Cardiac muscle cell (in vitro differentiated cells and primary cell): ENCODE measurements around the gene NTNG2. TPM values are rescaled to one million over a fixed set of nuclear protein-coding genes. Genes with fewer than 3 reads are reported as not detected.

Experiments
- DNase-seq, 2 donors: peaks; one replicate each; pipeline versions ENCODE4 v3.0.0 to v3.0.0-alpha.2; 2010 to 2017; ENCODE audit warnings: low read depth in 1 of 2, low spot score in 1 of 2
- H3K27ac ChIP-seq: fragments of 200-600 bp; sonication (generic); 2 replicates; pipeline ENCODE4 v1.5.1; 2016
- H3K27me3 ChIP-seq: fragments of 200-600 bp; sonication (generic); 2 replicates; pipeline ENCODE4 v1.6.0; 2016; ENCODE audit warnings: control low read depth
- H3K36me3 ChIP-seq: fragments of 200-600 bp; sonication (generic); 2 replicates; pipeline ENCODE4 v1.5.1; 2016; ENCODE audit warnings: control low read depth
- H3K4me1 ChIP-seq: fragments of 200-600 bp; sonication (generic); 2 replicates; pipeline ENCODE4 v1.8.1; 2017; ENCODE audit warnings: low read depth, mild to moderate bottlenecking, mixed run types
- H3K4me3 ChIP-seq: fragments of 200-600 bp; sonication (generic); 2 replicates; pipeline ENCODE4 v1.5.1; 2016; ENCODE audit warnings: mild to moderate bottlenecking
- H3K9me3 ChIP-seq: fragments of 200-600 bp; sonication (generic); 2 replicates; pipeline ENCODE4 v1.5.1; 2017; ENCODE audit warnings: low read depth, mild to moderate bottlenecking, control low read depth
- polyA plus RNA-seq: library from polyadenylated mRNA; unstranded; fragments of >200 nt; fragmentation: Nextera tagmentation; extraction: Ambion mirVana; gene quantifications from 2 replicates; pipeline ENCODE4 v1.2.1, GENCODE V29; 2016
- total RNA-seq: library from RNA; depleted of rRNA; stranded (reverse); fragments of >200 nt; gene quantifications from 2 replicates; pipeline ENCODE4 v1.2.3, GENCODE V29; 2016
- TF ChIP-seq, protein P1 (sequence below): IDR thresholded peaks from 2 replicates; pipeline ENCODE4 v1.5.1; 2012; ENCODE audit warnings: low read depth, mild to moderate bottlenecking, low read length

Gene NTNG2
- total and polyA plus RNA-seq, 2 experiments from 2014 or later = 1.7 to 3.5 TPM

DNA sequence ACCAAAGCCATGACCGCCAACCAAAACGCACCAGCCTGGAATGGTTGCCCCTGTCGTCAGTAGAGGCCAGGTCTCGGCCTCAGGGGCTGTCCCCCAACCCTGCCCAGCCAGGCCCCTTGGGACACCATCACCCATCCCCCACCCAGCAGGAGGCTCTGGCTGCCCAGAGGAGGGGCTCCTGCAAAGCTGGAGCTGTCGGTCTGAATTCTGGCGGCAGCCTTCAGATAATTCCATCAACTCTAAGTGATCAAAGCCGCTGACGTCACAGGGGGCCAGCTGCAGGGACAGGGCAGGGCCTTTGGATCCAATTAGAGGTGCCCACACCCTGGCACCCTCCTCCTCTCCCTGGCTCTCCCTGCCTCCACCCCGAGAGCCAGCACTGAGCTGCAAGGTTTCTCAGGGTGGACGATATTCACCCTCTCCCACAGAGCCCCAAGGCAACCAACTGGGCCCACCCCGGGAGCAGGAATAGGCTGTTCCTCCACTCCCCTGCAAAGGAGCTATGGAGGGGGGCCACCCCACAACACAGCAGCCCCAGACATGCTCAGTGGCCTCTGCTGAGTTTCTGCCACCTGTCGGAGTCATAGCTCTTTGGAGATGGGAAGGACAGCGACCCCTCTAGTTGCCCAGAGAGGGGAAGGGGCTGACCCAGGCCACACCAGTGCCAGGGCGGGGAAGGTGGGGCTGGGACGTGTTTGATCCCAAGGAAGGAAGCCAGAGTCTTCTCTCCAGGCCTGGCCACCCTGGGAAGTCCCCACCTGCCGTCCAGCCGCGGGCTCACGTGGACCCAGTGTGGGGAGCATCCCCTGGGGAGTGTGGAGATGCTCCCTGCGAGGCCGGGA is 78.4 kb downstream of the NTNG2 start:
- TF ChIP-seq, protein P1, sequence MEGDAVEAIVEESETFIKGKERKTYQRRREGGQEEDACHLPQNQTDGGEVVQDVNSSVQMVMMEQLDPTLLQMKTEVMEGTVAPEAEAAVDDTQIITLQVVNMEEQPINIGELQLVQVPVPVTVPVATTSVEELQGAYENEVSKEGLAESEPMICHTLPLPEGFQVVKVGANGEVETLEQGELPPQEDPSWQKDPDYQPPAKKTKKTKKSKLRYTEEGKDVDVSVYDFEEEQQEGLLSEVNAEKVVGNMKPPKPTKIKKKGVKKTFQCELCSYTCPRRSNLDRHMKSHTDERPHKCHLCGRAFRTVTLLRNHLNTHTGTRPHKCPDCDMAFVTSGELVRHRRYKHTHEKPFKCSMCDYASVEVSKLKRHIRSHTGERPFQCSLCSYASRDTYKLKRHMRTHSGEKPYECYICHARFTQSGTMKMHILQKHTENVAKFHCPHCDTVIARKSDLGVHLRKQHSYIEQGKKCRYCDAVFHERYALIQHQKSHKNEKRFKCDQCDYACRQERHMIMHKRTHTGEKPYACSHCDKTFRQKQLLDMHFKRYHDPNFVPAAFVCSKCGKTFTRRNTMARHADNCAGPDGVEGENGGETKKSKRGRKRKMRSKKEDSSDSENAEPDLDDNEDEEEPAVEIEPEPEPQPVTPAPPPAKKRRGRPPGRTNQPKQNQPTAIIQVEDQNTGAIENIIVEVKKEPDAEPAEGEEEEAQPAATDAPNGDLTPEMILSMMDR = no peak
- peak in 1 of 2 donors; percentile 72 for DNase-seq
- Histone ChIP-seq H3K27ac (peak overlapping the region; percentile 3), H3K4me1 (no peaks in the 10 kb centered on the region), H3K9me3 (no peaks in the 10 kb centered on the region), H3K4me3 (peak overlapping the region; percentile 6), H3K27me3 (peaks cover 31% of the 10 kb centered on the region), H3K36me3 (no peaks in the 10 kb centered on the region)

DNA sequence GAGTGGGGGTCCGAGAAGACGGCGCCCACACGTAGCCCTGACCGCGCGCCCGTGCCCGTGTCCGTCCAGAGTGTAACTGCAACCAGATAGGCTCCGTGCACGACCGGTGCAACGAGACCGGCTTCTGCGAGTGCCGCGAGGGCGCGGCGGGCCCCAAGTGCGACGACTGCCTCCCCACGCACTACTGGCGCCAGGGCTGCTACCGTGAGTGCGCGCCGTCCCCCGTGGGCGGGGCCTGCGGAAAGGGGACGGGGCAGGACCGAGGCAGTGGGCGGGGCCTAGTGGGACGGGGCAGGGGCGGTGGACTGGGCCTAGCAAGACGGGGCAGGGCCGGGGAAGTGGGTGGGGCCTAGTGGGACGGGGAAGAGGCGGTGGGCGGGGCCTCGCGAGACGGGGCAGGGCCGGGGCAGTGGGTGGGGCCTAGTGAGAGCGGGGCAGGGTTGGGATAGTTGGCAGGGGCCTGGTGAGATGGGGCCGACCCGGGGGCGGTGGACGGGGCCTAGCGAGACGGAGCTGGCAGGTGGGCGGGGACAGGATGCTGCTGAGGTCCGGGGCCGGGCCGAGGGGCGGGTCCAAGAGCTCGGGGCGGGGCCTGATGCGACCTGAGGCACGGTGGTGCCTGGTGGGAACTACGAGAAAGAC is 79.1 kb downstream of the NTNG2 start:
- Histone ChIP-seq H3K27me3 (peaks cover 31% of the 10 kb centered on the region), H3K4me1 (no peaks in the 10 kb centered on the region), H3K4me3 (peak overlapping the region; percentile 36), H3K36me3 (no peaks in the 10 kb centered on the region), H3K9me3 (no peaks in the 10 kb centered on the region), H3K27ac (peak overlapping the region; percentile 3)
- peak; percentile 97 for DNase-seq
- TF ChIP-seq, protein P1 = no peak

DNA sequence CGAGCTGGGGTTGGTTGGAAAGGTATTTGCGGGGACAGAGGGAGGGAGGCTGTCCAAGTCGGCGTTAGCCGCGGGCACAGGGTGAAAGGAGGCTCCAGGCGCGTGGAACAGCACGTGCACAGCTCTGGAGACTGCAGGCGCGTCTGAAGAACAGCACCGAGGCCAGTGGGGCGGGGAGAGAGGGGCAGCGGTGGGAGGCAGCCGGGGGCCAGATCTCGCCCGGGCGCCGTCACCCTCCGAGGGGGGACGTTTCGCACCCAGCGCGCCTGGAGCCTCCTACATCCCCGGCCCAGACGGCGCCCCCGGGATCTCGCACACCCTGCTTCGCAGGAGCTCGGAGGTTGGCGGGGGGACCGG is 79.6 kb downstream of the NTNG2 start:
- no peak for DNase-seq
- Histone ChIP-seq H3K9me3 (no peaks in the 10 kb centered on the region), H3K36me3 (no peaks in the 10 kb centered on the region), H3K27ac (no peak overlapping the region), H3K27me3 (peaks cover 31% of the 10 kb centered on the region), H3K4me1 (no peaks in the 10 kb centered on the region), H3K4me3 (peak overlapping the region; percentile 36)
- TF ChIP-seq, protein P1 = no peak

DNA sequence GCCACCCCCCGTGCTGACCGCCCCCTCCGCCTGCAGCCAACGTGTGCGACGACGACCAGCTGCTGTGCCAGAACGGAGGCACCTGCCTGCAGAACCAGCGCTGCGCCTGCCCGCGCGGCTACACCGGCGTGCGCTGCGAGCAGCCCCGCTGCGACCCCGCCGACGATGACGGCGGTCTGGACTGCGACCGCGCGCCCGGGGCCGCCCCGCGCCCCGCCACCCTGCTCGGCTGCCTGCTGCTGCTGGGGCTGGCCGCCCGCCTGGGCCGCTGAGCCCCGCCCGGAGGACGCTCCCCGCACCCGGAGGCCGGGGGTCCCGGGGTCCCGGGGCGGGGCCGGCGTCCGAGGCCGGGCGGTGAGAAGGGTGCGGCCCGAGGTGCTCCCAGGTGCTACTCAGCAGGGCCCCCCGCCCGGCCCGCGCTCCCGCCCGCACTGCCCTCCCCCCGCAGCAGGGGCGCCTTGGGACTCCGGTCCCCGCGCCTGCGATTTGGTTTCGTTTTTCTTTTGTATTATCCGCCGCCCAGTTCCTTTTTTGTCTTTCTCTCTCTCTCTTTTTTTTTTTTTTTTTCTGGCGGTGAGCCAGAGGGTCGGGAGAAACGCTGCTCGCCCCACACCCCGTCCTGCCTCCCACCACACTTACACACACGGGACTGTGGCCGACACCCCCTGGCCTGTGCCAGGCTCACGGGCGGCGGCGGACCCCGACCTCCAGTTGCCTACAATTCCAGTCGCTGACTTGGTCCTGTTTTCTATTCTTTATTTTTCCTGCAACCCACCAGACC is 80.2 kb downstream of the NTNG2 start:
- Histone ChIP-seq H3K27me3 (peaks cover 31% of the 10 kb centered on the region), H3K4me1 (no peaks in the 10 kb centered on the region)
- peak in 1 of 2 donors; percentile 21 for DNase-seq

DNA sequence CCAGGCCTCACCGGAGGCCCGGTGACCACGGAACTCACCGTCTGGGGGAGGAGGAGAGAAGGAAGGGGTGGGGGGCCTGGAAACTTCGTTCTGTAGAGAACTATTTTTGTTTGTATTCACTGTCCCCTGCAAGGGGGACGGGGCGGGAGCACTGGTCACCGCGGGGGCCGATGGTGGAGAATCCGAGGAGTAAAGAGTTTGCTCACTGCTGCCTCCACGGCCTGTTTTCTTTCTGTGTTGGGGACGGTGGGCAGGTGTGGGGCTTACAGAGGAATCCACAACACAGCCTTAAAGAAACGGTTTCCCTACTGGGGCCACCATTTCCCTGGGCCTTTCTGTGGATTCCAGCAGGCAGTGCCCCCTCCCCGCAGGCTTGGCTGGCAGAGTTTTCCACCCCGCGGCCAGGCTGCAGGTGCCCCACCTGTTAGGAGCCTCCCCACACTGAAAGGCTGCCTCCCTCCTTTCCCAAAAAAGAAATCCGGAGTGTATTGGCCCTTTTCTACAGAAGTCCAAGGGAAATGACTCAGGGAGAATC is 80.8 kb downstream of the NTNG2 start:
- Histone ChIP-seq H3K36me3 (no peaks in the 10 kb centered on the region), H3K9me3 (no peaks in the 10 kb centered on the region), H3K4me1 (no peaks in the 10 kb centered on the region), H3K4me3 (peak overlapping the region; percentile 36), H3K27me3 (peaks cover 31% of the 10 kb centered on the region), H3K27ac (no peak overlapping the region)
- TF ChIP-seq, protein P1 = no peak
- DNase-seq = no peak

More for the DNA sequence above, 80.2 kb downstream of the NTNG2 start:
- TF ChIP-seq, protein P1 = no peak
- Histone ChIP-seq H3K9me3 (no peaks in the 10 kb centered on the region), H3K4me3 (peak overlapping the region; percentile 36), H3K36me3 (no peaks in the 10 kb centered on the region), H3K27ac (no peak overlapping the region)
